ENCODE results near the gene AHDC1.

The AHDC1 gene

DNA sequence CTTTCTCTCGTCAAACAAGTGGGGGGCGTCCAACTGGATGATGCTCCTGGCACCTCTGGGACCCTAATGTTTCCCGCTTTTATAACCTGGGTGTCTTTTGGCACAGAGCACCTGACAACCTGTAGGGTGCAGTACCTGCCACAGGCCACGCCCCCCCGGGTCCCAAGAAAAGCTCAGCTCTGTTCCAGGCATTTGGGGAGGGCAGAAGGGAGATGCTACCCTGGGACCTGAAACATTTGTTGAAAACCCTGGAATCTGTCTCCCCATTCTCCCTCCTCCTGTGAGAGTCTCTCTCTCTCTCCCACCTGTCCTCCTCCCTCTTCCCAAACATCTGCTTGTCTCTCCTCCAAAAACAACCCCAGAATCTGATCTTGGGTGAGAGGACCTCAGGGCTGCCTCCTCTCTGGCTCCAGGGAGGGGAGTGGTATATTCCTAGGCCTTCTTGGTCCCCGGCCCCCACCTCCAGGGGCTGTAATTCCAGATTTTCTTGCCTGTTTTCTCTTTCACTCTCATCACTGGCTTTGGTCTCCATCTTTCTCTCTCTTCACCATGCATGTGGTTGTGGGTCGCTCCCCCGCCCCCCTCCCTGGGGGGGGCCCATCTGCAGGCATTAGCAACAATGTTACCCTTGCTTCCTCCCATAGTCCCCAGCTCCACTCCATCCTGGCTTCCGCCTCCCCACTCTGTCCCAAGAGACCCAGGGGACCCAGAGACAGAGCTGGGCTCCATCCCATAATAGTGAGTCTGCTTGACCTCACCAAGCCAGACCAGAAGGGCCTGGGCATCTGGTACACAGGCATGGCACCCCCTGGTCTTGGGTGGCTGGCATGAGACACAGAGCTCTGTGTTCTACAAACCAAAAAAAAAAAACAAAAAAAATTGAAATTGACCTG lies 4.1 kb downstream of the AHDC1 start:
- DNase-seq (ENCODE audit: low spot score) (no peak), FAIRE-seq (no peak)

GRCh38 chr1:27598902-27599528 lies 4.9 kb downstream of the AHDC1 start:
- FAIRE-seq (peak; percentile 76), DNase-seq (ENCODE audit: low spot score) (peak; percentile 66)

DNA sequence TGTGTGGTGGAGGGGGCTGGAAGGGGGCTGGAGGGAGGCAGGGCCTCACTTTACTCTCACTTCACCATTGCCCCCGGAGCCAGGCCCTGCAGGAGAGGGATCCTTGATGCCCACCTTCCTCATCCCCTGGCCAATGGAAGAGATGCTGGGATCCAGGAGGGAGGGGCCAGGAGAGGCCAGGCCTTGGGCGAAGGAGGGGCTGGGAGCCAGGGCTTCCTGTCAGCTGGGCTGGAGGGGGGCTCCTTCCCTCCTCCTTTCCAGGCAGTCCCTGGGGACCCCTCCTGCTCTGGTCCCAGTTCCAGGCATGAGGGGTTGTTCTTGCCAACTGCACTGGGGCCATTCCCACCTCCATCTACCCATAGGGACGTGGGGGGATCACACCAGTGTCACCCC lies 5.7 kb downstream of the AHDC1 start:
- DNase-seq (ENCODE audit: low spot score) (no peak), FAIRE-seq (no peak)

- DNase-seq (ENCODE audit: low spot score) (no peak), FAIRE-seq (no peak)
These were observed 6.2 kb downstream of the AHDC1 start for GRCh38 chr1:27597516-27598294.

DNA sequence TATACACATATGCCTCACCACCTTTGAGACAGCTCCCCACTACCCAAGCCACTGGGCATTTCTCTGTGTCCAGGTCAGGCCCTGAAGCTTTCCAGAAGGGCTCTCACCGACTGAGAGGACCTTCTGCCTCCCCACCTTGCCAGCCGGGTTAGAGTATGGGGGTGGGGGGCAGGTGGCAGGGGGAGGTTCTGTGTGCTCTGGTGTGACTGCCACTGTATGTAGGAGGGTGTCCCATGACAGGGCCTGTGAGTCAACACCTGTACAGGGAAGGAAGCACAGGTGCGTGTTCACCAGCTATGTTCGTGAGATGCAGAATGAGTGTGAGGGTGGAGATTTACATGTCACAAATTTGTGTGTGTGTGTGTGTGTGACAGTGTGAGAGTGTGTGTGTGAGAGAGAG lies 7.0 kb downstream of the AHDC1 start:
- no peak for DNase-seq (ENCODE audit: low spot score)
- FAIRE-seq = no peak

GRCh38 chr1:27596261-27596660 lies 7.7 kb downstream of the AHDC1 start:
- no peak for DNase-seq (ENCODE audit: low spot score)
- no peak for FAIRE-seq

DNA sequence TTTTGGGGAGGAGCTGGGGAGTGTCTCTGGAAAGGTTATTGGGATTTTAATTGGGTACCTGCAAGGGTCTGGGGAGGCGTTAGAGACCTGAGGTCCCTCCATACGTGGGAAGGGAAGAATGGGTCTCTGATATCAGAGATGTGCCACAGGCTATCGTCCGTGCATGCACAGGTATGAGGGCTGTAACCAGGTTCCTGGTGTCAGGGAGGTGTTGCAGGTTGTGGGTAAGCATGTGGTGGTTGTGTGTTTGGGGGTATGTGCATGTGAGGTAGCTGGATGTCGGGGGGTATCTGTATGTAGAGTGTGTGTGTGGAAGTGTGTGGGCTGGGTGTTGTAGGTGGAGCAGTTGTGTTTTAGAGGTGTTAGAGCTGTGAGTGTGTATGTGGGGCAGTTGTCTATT lies 8.3 kb downstream of the AHDC1 start:
- DNase-seq (ENCODE audit: low spot score) (no peak), FAIRE-seq (no peak)

- DNase-seq (ENCODE audit: low spot score) (no peak), FAIRE-seq (no peak)
These were observed 9.1 kb downstream of the AHDC1 start for GRCh38 chr1:27594564-27595510.

DNA sequence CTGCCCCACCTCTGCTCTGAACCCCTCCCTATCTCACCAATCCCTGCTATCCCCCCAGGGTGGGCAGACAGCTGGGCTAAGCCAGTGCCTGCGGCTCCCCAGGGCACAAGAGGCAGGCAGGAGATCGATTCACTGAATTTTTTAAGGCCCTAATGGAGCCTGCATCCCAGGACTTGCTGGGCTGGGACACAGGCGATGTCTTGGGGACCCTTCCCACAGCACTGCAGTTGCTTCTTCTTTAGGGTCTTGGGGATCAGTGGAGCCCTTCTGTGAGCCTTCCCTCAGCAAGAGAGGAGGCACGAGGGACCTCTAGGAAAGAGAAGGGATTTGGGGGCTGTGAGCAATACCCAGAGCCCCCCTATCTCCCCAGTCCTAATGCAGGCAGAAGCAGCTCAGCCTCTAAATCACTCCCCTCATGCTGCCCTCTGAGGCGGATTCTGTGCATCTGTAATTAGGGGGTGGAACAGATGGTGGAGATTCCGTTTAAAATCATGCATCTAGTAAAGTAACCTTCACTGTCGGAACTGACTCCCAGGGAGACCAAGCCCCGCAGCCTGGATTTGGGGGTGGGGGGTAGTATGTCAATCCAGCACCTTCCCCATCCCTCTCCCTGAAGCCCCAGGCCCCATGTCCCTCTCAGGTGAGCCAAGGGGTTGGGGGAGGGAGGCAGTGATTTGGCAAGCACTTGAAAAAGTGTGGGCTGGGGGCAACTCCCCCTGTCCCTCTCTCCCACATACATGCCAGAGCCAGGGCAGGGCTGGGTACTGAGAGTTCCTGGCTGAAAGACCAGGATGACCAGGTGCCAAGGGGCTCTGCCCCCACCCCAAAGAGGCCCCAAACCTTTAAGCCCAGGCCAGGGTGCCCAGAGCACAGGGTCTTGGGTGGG lies 10.0 kb downstream of the AHDC1 start:
- no peak for DNase-seq (ENCODE audit: low spot score)
- FAIRE-seq = no peak

GRCh38 chr1:27592931-27593677 lies 10.8 kb downstream of the AHDC1 start:
- no peak for FAIRE-seq
- DNase-seq (ENCODE audit: low spot score) = no peak

GRCh38 chr1:27592232-27592930 lies 11.6 kb downstream of the AHDC1 start:
- FAIRE-seq (no peak), DNase-seq (ENCODE audit: low spot score) (no peak)

DNA sequence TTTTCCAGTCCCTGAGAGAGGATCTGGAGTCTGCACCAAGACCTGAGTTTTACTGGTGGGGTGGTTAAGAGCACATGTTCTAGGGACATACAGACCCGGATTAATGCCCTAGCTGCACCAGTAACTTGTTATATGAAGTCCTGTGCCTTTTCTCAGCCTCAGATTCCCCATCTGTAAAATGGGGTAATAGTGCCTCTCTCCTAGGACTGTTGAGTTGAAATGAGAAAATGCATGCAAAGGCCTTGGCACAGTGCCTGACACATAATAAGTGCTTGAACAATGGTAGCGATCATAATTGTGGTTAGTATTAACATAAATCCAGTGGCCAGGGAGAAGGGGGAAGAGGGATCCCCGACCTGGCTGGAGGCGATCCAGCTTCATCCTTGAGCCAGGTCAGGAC lies 12.3 kb downstream of the AHDC1 start:
- no peak for DNase-seq (ENCODE audit: low spot score)
- FAIRE-seq = no peak

DNA sequence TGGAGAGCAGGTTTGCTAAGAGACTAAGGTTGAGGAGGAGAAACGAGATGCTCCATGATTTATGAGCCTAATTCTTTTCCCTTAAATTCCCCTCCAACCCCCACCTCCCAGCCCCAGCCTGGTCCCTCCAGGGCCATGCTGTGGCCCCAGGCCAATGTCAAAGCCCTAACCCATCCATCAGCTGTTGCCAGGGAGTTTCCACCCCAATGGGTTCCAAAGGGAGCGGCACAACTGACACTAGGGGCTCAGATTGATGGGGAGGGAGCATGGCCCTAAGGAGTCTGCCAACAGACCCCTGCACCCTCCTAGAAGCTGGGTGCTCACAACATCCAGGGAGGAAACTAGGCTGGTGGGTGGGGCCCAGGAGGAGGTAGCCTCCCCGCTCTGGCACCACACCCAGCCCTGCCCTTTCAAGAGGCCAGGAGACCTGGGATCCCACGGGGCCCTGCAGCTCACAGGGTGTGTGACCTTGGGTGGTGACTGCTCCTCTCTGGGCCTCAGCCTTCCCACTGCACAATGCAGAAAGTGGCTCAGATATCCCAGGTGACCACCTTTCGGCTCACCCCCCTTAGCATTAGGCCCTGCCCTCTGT lies 12.9 kb downstream of the AHDC1 start:
- DNase-seq (ENCODE audit: low spot score) (no peak), FAIRE-seq (no peak)

- FAIRE-seq (no peak), DNase-seq (ENCODE audit: low spot score) (peak; percentile 37)
These were observed 14.0 kb downstream of the AHDC1 start for GRCh38 chr1:27589841-27590426.

GRCh38 chr1:27589441-27589840 lies 14.5 kb downstream of the AHDC1 start:
- FAIRE-seq = no peak

GRCh38 chr1:27588256-27589232 lies 15.4 kb downstream of the AHDC1 start:
- FAIRE-seq (no peak), DNase-seq (ENCODE audit: low spot score) (no peak)

More at GRCh38 chr1:27589441-27589840, 14.5 kb downstream of the AHDC1 start:
- DNase-seq (ENCODE audit: low spot score) = no peak

- DNase-seq (ENCODE audit: low spot score) (no peak), FAIRE-seq (no peak)
These were observed 18.3 kb downstream of the AHDC1 start for GRCh38 chr1:27585684-27586083.
